HG03135 (cell line): ENCODE measurements around the gene IL1RAPL1.
"Not testable (repeated sequence)": the region's sequence is repeated elsewhere in the genome, so short reads cannot be mapped to it uniquely, and the experiment has no call there.

Source experiments
- ATAC-seq: cut with Tn5 transposase; IDR thresholded peaks from one replicate; pipeline ENCODE4 v1.9.1; 2021; ENCODE audit warnings: mild to moderate bottlenecking, moderate library complexity; ENCODE audit not compliant: unreplicated experiment

Gene IL1RAPL1

DNA sequence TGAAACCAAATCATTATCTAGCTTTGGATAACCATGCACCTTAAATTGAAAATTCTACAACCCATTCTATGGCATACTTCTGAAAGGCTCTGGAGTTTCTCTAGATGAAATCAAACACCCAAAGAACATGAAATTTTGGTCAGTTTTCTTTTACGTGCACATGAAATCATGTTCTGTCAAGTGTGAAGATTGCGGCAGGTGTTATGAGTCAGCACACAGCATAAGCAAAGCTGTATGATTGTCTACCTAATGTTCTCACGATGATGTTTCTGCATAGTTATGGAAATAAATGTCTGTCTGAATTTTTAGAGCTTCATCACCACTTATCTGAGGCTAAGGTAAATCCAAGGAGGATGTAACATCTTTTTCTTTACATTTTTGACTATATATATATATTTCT, 495.3 kb downstream of the IL1RAPL1 start:
- ATAC-seq: no peak

DNA sequence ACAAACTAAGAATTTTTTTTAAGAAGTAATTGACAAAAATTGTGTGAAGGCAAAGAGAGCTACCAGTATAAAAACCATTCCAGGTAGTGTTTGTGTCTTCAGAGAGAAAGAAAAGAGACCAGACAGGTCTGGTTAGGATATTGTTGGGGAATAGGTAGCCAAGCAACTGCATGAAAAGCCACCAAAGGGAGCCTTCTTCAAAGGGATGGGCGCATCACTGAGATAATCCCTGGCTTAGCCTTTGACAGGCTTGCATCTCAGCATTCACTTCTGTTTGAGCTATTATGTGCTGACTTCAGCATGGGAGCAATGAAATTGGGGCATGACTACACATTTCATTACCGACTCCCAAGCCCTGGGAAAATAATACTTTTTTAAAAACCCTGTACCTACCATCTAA, 496.6 kb downstream of the IL1RAPL1 start:
- no peak for ATAC-seq

DNA sequence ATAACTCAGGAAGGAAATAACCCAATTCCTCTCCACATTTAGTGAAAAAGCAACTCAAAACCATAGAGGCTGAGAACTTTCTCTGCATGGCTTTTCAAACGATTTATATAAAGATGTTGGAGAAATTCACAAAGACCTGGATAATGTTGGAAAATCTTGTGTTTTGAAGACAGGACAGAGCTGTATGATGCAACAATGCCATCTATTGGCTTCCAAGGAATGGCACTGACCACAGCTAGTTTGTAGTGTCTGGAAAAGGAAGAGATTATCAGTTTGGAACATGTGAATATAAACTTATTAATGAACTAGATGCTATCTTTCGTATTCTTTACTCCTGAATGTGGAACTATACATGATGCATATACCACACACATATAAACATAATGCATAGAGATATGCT, 503.6 kb downstream of the IL1RAPL1 start:
- ATAC-seq: no peak

DNA sequence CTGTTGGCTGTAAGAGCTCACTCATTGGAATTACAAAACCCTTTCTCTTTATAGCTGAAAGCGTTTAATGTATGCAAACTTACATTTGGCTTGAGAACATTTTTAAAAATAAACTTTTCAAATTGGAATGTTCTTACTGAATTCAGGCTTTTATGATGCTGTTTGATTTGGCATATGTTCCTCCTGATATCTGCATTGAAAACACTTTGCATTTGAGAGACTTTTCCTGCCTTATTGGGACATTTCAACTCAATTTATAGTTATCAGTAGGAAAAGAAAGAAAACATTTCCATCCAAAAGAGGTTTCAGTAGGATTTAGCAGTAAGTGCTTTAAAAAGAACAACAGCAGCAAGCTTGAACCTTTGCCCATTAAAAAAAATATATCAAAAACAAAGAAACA, 520.0 kb downstream of the IL1RAPL1 start:
- no peak for ATAC-seq

DNA sequence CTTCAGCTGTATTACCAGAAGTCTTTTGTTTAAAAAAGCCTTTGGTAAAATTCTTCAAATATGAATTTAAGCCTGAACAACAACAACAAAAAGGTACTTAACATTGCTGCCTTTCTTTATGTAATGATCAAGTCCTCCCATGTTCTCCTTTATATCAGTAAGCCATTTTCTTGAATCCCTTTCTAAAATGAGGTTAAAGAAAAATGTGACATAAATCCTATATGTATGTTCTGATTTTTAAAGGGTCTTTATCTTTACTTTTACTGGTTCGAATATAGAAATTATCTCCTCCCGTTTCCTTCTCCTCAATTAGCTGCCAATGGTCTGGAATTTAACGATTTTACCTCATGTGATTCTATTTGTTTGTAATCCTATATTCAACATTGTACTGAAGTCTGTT, 522.8 kb downstream of the IL1RAPL1 start:
- ATAC-seq: no peak

DNA sequence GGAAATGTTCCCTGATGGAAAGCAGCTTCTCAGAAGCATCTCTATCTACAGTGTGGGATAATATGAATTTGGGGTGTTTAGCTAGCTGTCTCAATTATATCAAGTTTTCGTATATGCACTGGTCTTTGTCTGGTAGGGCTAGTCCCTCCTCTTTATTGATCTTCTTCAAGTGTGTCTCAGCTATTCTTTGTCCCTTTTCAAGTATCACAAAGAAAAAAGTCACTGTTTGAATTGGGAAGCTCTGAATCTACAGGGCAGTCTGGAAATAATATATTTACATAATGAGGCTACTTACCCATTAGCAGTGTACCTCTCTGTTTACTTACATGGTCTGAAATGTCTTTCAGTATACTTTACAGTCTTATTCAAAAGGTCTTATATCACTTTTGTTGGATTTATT, 526.0 kb downstream of the IL1RAPL1 start:
- no peak for ATAC-seq

DNA sequence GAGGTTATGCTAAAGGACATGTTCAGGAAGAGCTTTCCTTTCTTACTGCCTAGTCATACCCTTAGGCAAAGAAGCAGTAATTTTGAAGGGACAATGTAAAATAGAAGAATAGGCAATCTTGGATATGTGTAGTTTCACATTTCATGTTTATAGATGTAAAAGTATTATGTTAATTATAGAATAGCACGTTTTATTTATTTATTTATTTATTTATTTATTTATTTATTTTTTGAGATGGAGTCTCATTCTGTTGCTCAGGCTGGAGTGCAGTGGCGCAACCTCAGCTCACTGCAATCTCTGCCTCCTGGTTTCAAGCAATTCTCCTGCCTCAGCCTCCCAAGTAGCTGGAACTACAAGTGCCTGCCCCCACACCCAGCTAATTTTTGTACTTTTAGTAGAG, 535.6 kb downstream of the IL1RAPL1 start:
- not testable (repeated sequence) for ATAC-seq

DNA sequence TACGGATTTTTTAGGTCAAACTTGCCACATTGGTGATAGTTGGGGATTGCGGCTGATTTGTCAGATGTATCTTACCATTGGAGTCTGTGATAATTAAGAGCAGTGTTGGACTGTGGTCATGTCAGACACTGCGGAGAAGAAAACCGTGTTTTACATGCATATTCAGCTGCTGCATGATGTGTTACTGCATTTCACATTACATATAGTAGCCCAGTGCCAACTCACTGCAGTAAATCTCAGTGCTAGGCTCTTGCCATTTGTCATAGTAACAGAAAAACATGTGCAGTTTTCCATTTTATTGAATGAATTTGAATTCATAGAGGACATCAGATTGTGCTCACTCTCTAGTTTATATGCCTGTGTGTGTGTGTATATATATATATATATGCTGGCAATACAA, 543.7 kb downstream of the IL1RAPL1 start:
- ATAC-seq: no peak

DNA sequence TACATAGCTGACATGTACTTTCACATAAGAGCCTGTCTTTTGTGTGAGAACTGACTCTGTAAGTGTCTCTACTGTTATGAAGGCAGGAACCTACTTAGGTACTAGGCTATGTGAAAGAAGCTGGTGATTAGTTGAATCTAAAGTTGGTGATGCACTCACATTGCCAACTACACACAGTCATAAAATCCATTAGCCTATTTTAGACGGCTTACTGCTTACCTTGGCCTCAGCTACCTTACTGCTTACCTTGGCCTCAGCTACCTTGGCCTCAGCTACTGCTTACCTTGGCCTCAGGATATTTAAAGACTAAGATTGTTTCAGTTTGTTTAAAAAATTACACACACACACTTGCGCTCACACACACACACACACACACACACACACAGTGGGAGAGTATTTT, 549.7 kb downstream of the IL1RAPL1 start:
- no peak for ATAC-seq

DNA sequence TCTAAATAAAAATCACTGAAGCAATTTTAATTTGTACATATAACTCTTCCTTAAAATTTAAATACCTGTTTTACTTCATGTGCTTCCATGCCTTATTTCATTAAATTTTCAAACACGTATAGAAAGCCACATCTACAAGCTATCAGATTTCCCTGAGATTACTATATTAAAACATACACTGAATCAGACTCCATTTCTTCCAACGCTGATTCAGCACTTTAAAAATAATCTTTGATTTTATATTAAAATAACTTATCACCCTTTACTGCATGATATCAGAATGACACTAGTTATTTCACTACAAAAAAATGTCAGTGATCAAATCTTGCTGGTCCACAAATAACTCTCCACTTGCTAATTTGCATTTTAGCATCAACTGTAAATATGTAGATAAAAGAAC, 550.8 kb downstream of the IL1RAPL1 start:
- ATAC-seq: no peak

DNA sequence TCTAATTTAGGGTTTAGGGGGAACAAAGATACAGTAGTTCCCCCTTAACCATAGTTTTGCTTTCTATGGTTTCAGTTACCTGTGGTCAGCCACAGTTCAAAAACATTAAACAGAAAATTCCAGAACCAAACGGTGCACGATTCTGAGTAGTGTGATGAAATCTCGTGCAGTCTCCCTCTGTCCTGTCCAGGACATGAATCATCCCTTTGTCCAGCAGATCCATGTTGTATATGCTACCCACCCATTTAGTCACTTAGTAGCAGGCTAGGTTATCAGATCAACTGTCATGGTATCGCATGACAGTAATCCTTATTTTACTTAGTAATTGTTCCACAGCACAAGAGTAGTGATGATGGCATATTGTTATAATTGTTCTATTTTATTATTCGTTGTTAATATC, 556.1 kb downstream of the IL1RAPL1 start:
- ATAC-seq: no peak

DNA sequence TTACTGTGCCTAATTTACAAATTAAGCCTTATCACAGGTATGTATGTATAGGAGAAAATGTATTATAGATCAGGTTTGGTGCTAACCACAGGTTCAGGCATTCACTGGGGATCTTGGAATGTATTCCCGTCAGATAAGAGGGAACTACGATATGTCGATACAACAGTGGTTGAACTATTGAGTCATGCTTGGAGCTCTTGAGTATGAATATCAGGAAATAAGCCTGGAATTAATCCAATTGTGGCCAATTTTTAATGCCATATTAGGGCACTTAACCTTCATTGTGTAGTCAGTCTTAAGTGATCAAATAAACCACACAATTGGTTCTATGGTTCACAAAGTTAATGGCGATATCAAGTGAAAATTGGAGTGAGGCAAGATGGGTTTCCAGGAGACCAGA, 556.5 kb downstream of the IL1RAPL1 start:
- no peak for ATAC-seq

DNA sequence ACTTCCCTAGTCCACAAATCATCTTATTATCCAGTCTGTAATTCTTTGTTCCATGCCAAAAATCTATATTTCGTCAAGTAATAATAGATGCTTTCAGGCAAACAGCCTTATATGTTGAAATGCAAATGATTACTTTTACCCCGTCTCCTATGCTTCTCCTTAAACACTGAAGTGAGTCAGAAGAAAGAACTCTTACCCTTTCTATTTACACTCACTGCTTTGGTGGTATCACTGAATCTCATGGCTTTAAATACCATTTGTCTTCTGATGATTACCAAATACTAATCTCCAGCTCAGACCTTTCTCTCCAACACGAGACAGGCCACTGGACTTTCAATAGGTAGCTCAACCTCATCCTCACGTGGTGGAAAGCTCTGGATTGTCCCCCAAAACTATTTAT, 558.1 kb downstream of the IL1RAPL1 start:
- ATAC-seq: no peak

DNA sequence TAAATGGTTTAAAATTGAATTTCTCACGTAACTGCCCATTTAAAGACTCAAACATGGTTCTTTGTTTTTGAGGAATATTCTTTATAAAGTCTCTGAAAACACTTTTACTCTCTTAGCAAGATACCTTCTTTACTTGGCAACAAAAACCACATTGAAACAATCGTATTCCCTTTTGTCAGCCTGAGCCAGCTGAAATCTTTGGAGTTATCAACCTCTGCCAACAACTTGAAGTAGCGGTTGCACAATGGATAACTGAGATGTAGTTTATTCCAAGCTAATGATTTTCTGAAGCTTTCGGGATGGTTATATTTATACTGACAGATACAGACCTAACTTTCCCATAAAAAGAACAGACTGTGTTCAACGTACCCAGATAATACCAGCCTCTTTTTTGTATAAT, 561.3 kb downstream of the IL1RAPL1 start:
- no peak for ATAC-seq

DNA sequence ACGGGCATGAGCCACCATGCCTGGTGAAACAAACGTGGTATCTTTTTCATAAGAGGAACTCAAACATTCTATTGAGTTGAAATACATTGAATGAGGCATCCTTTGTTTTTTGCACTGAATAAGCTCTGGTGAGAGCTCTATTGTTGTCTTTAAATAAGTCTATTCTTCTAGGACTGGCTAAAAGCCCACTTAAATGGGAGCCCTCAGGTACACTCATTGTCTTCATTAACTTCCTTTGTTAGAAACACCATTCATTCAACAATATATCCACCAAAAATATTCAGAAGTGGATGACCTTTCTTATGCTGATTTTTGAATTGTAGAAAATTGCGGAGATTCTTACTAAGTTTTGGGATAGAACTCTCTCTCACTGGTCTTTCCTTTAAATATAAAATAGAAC, 568.0 kb downstream of the IL1RAPL1 start:
- no peak for ATAC-seq

DNA sequence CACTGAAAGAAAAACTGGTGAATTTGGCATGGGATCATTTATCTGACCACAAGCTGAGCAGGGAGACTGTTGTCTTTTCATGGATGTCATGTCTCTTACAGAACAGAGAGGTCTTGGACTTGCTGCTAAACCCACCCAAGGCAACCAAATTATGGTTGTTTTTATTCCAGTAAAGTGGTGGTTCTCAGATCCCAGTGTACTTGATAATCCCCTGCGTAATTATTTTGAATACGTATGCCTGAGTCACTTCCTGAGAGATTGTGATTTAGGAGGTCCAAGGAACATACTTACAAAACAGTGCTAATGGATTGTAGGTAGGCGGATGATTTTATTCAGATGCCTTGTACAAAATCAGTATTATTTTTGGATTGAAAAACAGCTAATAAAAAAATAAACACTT, 585.6 kb downstream of the IL1RAPL1 start:
- no peak for ATAC-seq

DNA sequence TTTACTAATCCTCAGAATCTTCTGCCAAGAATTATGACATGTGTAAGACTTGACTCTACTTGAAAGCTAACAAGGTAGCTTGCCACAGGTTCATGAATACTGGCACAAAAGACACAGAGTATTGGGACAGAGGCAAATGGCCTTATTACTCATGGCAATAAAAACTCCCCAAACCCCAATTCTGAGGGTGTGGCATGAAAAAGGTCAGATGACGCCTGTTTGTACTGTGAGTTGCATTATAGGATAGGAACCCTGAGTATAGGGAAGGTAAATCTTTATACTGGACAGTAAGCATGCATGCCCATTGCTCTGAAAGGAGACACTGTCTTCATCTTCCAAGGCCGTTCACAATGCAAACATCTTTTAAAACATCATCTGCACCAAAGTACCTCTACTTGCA, 600.0 kb downstream of the IL1RAPL1 start:
- no peak for ATAC-seq

DNA sequence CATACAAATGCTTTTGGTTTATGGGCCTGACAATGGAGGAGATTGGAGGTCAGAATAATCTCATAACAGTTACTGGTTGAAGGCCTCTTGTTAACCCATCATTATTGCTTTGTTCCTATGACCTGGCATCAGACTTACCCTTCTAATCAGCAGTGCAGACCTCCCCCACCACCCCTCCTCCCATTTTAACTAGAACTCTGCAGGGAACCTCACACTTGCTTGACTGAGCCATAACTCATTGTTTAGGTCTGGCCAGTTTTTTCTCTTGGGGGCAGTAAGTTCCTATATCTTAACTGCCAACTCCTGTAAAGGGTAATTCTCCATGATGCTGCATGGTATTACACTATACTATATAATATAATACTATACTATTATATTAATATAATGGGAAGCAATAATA, 609.3 kb downstream of the IL1RAPL1 start:
- ATAC-seq: no peak

DNA sequence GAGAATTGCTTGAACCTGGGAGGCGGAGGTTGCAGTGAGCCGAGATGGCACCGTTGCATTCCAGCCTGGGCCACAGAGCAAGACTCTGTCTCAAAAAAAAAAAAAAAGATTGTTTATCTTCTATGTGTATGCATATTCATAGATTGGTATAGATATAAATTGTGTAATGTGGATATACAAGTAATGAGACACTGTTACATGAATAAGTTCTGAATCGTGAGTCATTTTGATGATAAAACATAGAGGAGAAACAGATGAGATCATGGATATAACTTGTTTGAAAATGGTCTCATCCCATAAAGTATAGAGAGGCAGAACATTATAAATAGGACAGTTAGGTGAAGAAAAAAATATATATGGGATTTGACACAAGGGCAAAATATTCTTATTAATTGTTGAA, 628.0 kb downstream of the IL1RAPL1 start:
- no peak for ATAC-seq

DNA sequence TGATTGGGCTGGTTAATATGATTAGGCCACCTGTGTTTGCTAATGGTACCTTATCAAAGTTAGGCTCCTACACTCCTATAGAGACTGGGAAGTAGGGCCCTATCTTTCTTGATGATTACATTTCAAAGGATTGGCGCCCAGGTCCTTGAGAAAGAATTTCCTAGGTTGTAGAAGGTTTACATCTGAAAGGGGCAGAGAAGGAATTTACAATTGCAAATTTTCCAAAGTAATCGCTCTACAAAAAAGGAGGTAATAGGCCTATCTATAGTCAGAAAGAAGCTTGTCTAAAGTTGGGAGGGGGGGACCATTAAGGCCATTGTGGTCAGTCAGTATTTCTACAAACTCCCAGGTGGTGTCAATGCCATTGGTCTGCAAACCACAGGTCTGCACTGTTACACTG, 638.4 kb downstream of the IL1RAPL1 start:
- no peak for ATAC-seq

DNA sequence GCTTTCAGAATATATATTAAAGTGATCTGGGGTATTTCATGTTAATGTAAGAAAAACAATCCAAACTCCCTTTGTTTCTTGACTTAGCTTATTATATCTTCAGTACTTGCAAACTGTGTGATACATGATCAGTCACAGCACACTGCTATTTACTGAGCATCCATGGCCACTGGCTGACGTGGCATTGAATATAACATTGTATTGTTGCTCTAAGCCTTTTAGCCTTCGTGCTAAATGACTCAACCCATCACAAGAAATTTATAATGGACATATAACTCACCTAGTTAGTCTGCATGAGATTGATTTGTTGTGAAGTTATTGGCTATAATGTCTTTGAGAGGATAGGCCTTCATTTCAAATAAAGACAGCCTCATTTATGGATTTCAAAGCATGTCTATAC, 642.6 kb downstream of the IL1RAPL1 start:
- no peak for ATAC-seq

DNA sequence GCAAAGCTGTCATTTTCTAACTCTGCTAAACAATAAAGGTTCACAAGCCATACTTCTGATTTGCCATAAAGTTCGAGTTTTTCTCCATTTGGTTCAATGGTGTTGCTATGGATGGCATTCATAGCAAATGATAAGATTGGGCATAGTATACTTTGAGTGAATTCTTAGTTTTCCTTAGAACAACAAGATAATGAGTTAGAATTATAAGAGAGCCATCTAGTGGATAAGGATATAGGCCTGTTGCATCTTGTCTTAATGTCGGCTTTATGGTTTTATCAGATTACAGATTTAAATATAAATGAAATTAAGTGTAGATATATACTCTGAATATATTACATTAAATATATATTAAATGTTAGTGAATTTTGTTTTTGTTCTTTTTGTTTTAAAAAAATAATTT, 644.6 kb downstream of the IL1RAPL1 start:
- ATAC-seq: no peak

DNA sequence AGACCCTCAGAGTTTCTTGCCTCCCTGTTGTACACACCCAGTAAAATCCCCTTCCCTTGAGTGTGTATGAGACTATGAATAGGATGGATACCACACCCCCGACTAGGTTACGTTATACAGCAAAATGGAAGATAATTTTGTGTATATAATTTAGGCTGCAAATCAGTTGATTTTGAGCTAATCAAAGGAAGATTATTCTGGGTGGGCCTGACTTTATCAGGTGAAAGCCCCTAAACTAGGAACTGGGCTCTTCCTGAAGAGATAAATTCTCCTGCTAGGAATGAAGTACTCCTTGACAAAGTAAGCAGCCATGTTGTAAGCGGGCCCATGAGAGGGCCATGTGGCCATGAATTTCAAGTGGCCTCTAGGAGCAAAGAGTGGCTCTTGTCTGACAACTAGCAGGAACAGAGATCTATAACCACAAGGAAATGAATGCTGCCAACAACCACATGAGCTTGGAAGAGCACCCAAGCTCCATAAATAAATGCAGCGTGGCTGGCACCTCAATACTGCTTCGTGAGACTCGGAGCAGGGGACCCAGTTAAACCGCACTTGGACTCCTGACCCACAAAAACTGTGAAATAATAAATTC, 646.4 kb downstream of the IL1RAPL1 start:
- no peak for ATAC-seq

DNA sequence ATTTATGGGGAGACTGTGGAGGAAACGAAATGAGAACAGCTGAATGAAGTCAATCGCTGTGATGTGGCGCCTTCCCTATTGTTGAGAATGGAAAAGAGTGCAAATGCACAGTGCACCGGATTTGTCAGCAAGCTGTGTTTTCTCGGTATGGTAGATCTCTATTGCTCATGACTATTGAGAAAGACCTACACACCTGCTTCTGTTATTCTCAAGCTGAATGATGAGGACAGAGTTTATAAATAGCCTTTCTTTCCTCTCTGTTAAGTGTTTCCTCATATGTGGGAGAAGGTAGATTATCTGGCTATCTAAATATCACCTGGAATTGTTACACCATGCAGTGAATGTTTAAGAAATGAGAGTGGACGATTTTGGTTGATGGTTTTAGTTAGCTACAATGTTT, 650.7 kb downstream of the IL1RAPL1 start:
- no peak for ATAC-seq
